Activated naive CD8-positive, alpha-beta T cell treated with anti-CD3 and anti-CD28 coated beads, Interleukin-2, amount 50 U/mL, for 24 hours (primary cell): ENCODE results near the gene SPO11.

Experiments
- ATAC-seq: fragments of 150-1000 bp; cut with Tn5 transposase; one replicate; pipeline ENCODE4 v1.10.0; 2021
- DNase-seq: peaks from one replicate; pipeline ENCODE4 v3.0.0; 2021
- H3K27ac Mint-ChIP-seq: one replicate; pipeline ENCODE4 v1.8.0; 2021; ENCODE audit warnings: mild to moderate bottlenecking, mixed read lengths
- H3K27me3 Mint-ChIP-seq: one replicate; pipeline ENCODE4 v1.8.0; 2021; ENCODE audit warnings: mixed read lengths
- H3K36me3 Mint-ChIP-seq: one replicate; pipeline ENCODE4 v1.8.0; 2021; ENCODE audit warnings: low read depth, mixed read lengths
- H3K4me1 Mint-ChIP-seq: one replicate; pipeline ENCODE4 v1.8.0; 2021; ENCODE audit warnings: mixed read lengths
- H3K4me3 Mint-ChIP-seq: one replicate; pipeline ENCODE4 v1.8.0; 2021; ENCODE audit warnings: mild to moderate bottlenecking, moderate library complexity, mixed read lengths
- H3K9me3 Mint-ChIP-seq: one replicate; pipeline ENCODE4 v1.8.0; 2021; ENCODE audit warnings: mixed read lengths

The SPO11 gene

GRCh38 chr20:57294550-57294949 is 35.1 kb upstream of the SPO11 start:
- H3K27ac Mint-ChIP-seq: no peak overlapping the region
- ATAC-seq (no peak), DNase-seq (no peak)
- H3K9me3 Mint-ChIP-seq: no peaks in the 10 kb centered on the region
- no peak overlapping the region for H3K4me3 Mint-ChIP-seq
- H3K27me3 Mint-ChIP-seq: peaks cover 18% of the 10 kb centered on the region
- no peaks in the 10 kb centered on the region for H3K4me1 Mint-ChIP-seq
- H3K36me3 Mint-ChIP-seq: no peaks in the 10 kb centered on the region

- Mint-ChIP-seq H3K4me3 (no peak overlapping the region), H3K4me1 (no peaks in the 10 kb centered on the region), H3K9me3 (no peaks in the 10 kb centered on the region), H3K27me3 (peaks cover 9% of the 10 kb centered on the region), H3K27ac (no peak overlapping the region), H3K36me3 (no peaks in the 10 kb centered on the region)
- ATAC-seq: no peak
- DNase-seq: no peak
These were observed 31.1 kb upstream of the SPO11 start for GRCh38 chr20:57298457-57298856.

DNA sequence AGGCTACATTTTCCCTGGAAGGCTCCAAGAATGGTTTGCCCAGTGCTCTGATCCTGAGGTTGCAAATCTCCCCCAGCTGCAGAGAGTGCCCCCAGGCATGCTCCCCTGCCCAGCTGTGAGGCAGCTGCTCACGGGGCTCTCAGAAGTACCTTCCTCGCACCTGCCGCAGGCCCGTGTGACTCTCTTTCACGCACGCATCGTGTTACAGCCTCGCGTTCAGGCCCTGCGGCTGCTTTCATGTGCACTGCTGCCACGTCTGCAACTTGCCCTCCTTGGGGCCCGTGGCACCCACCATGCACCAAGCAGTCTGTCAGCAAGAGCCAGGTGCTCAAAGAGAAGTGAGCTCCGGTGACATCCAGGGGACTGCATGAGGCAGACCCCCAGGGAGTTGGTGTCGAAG is 28.6 kb upstream of the SPO11 start:
- ATAC-seq (no peak), DNase-seq (no peak)
- Mint-ChIP-seq H3K9me3 (no peaks in the 10 kb centered on the region), H3K27ac (no peak overlapping the region), H3K27me3 (peaks cover 9% of the 10 kb centered on the region), H3K4me3 (no peak overlapping the region), H3K36me3 (no peaks in the 10 kb centered on the region), H3K4me1 (no peaks in the 10 kb centered on the region)

DNA sequence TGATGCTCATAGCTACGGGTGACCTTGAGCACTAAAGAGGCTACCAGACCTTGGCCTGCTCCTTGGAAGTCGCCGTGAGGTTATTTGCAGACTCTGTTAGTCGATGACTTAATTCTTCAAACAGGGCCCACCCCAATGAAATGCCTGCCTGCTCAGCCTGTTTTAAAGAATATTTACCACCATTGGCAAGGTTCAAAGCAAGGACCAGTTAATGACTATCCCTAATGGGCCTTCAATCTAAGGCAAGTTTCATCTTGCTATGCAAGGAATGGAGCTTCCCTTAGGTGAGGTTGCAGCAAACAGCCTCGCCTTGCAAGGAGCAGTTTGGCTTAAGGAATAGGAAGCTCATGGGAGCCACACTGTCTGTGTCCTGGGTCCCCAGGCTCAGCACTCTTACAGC is 22.9 kb upstream of the SPO11 start:
- Mint-ChIP-seq H3K36me3 (no peaks in the 10 kb centered on the region), H3K4me1 (no peaks in the 10 kb centered on the region), H3K9me3 (no peaks in the 10 kb centered on the region), H3K4me3 (no peak overlapping the region), H3K27me3 (peaks cover 5% of the 10 kb centered on the region), H3K27ac (no peak overlapping the region)
- DNase-seq (no peak), ATAC-seq (no peak)

DNA sequence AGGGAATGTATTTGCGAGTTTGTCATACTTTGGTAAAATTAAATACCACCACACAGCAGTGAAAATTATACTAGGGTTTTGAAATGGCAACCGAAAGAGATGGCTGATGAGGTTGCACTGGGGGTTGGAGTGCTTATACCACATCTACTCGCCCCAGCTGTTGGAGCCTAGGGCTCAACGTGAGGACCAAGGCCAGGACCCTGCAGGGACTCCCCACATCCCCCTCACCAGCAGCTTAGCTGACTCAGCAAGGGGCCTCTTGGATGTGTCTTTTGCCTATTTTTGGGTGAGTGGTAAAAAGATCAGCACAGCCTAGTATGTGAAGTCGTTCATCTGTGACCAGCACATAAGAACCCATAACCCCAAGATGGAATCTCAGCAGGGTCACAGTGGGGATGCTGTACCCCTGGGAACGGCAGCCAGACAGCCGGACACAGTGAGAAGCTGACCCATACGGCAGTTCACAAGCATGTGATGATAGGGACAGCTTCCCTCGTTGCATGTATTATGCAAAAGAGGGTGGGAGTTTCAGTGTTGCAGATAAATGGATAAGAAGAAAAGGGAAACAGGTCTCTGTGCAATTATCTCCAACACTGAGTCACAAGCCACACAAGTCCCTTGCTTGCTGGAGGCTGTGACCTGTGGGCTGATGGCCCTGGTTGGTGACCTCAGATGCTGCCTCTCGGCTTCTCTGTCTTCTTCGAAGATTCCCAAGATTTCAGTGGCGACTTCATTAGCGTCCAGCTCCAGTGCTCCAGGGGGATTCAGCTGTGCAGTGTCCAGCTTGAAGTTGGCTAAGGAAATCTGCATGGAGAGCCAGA is 20.9 kb upstream of the SPO11 start:
- Mint-ChIP-seq H3K27me3 (no peaks in the 10 kb centered on the region), H3K27ac (no peak overlapping the region)

GRCh38 chr20:57309544-57310115 is 20.0 kb upstream of the SPO11 start:
- DNase-seq (no peak), ATAC-seq (no peak)
- no peaks in the 10 kb centered on the region for H3K27me3 Mint-ChIP-seq
- no peak overlapping the region for H3K27ac Mint-ChIP-seq
- H3K4me1 Mint-ChIP-seq: no peaks in the 10 kb centered on the region
- no peaks in the 10 kb centered on the region for H3K36me3 Mint-ChIP-seq
- H3K4me3 Mint-ChIP-seq: no peak overlapping the region
- H3K9me3 Mint-ChIP-seq: no peaks in the 10 kb centered on the region

More for the DNA sequence above, 20.9 kb upstream of the SPO11 start:
- ATAC-seq: no peak
- H3K36me3 Mint-ChIP-seq: no peaks in the 10 kb centered on the region
- no peak for DNase-seq
- no peak overlapping the region for H3K4me3 Mint-ChIP-seq
- no peaks in the 10 kb centered on the region for H3K4me1 Mint-ChIP-seq
- H3K9me3 Mint-ChIP-seq: no peaks in the 10 kb centered on the region

DNA sequence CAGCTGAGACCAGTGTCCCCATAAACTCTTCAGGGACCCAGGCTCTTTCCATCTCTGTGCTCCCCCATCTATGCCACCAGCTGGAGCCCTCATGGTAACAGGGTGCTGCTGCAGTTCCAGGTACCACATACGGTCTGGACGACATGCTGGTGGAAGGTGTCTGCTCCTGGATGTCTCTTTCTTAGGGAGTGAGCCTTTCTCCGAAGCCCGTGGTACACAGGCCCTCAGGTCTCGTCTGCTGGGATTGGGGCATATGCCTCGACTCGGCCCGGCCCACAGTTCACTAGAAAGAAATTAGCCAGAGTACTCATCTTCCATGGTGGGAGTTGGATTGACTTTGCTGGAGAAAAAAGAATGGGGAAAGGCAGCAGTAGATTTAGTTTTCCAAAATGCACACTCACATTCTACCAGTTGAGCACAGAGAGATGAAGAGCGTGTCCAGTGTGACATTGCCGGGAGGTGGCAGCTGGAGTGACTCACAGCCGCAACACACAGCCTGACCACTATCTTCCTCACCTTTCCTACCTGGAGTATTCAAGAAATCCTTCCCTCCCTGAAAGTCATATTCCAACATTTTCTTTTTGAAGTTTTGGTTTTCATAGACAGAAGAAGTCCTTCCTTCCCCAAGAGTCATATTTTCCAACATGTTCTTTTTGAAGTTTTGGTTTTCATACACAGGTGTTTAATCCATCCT is 18.6 kb upstream of the SPO11 start:
- no peaks in the 10 kb centered on the region for H3K4me1 Mint-ChIP-seq
- no peak for DNase-seq
- no peak for ATAC-seq
- no peaks in the 10 kb centered on the region for H3K27me3 Mint-ChIP-seq
- H3K27ac Mint-ChIP-seq: no peak overlapping the region
- no peaks in the 10 kb centered on the region for H3K9me3 Mint-ChIP-seq
- H3K4me3 Mint-ChIP-seq: no peak overlapping the region
- H3K36me3 Mint-ChIP-seq: no peaks in the 10 kb centered on the region

DNA sequence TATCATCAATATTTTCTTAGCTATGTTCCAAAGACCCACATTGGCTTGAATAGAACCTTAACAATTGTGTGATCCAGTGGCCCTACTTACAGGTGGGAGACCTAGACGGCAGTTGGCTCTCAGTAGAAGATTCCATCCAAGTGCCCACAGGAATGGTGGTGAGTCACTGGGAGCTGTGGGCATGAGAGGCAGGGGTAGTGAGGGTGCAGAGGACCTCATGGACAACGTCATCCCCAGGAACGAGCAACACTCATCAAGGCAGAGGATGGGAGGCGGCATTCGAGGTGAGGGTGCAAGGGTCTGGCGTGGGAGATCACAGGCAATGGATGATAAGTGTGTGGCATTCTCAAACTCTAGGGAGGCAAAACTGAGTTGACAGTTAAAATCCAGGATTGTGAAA is 17.5 kb upstream of the SPO11 start:
- no peaks in the 10 kb centered on the region for H3K36me3 Mint-ChIP-seq
- H3K27ac Mint-ChIP-seq: no peak overlapping the region
- no peak overlapping the region for H3K4me3 Mint-ChIP-seq
- H3K4me1 Mint-ChIP-seq: no peaks in the 10 kb centered on the region
- H3K27me3 Mint-ChIP-seq: no peaks in the 10 kb centered on the region
- no peaks in the 10 kb centered on the region for H3K9me3 Mint-ChIP-seq
- no peak for ATAC-seq
- DNase-seq: no peak

DNA sequence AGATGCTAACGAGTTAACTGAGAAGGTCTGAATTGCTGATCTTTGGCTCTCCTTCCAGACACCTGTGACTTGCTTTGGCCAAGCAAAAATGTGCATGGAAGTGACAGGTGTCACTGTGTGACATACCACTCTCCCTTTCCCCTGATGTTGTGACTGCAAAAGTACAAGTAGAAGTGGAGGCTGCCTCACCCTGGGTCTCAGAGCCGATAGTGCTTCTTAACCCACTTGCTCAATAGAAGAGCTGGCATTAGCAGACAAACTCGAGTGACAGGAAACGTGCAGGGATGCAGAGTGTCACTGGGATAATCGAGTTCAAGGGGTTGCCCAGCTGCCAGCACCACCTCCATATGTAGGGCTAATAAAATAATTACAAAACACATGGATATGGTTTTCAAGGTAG is 16.4 kb upstream of the SPO11 start:
- Mint-ChIP-seq H3K27me3 (no peaks in the 10 kb centered on the region), H3K36me3 (no peaks in the 10 kb centered on the region), H3K4me1 (no peaks in the 10 kb centered on the region), H3K9me3 (no peaks in the 10 kb centered on the region), H3K27ac (no peak overlapping the region), H3K4me3 (no peak overlapping the region)
- DNase-seq: no peak
- ATAC-seq: no peak

DNA sequence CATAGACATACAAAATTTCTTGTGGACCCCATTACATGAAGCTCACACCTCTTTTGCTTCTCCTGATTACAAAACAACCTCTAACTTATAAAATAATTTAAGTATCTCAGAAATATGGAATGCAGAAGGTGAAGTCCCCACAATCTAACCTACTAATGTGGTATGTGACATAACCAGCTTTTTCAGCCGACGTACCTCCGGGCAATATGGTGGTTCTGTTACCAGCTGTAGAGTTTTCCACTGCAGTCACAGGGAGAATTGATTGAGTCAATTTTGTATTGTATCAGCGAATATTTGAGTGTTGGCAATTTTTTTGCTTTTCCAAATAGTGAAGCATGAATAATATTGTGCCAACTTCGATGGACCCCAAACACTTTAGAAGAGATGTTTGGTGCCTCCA is 15.7 kb upstream of the SPO11 start:
- Mint-ChIP-seq H3K9me3 (no peaks in the 10 kb centered on the region), H3K36me3 (no peaks in the 10 kb centered on the region)

DNA sequence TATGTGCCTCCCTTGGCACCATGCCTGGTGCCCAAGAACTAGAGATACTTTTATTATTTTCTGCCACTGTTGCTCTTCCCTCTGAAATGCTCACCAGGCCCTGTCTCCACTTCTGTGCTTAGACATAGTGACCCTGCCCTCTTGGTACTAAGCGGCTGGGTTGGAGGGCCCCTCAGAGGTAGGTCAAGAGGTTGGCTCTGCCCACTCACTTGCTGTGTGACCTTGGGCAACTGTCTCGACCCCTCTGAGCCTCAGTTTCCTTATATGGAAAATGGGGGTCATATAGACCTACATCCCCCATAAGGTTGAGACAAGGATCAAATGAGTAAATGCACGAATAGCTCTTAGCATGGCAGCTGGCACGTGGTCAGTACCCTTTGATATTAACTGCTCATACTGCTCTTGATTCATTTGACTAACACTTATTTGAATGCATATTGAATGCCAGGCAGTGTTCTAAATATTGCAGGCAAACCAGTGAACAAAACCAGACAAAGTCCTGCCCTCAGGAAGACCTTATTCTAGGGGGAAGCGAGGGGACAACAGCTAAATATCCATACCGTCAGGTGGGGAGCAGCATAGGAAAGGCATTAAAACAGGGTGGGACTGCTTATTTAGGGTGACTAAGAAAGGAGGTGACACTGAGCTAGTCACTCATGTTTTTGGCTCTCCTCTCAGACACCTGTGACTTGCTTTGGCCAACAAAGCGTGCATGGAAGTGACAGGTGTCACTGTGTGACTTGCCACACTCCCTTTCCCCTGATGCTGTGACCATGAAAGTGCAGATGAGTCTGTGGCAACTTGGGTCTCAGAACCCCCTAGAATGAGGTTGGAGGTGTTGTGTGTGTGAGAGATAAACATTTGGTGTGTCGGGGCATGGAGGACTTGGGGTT is 14.3 kb upstream of the SPO11 start:
- Mint-ChIP-seq H3K27ac (no peak overlapping the region), H3K4me3 (no peak overlapping the region), H3K4me1 (no peaks in the 10 kb centered on the region), H3K36me3 (no peaks in the 10 kb centered on the region), H3K9me3 (no peaks in the 10 kb centered on the region), H3K27me3 (peaks cover 2% of the 10 kb centered on the region)
- DNase-seq (no peak), ATAC-seq (no peak)

More for the DNA sequence above, 15.7 kb upstream of the SPO11 start:
- ATAC-seq (no peak), DNase-seq (no peak)
- Mint-ChIP-seq H3K27ac (no peak overlapping the region), H3K4me3 (no peak overlapping the region), H3K27me3 (no peaks in the 10 kb centered on the region), H3K4me1 (no peaks in the 10 kb centered on the region)

- H3K4me3 Mint-ChIP-seq: no peak overlapping the region
- no peak overlapping the region for H3K27ac Mint-ChIP-seq
- H3K9me3 Mint-ChIP-seq: no peaks in the 10 kb centered on the region
- H3K4me1 Mint-ChIP-seq: no peaks in the 10 kb centered on the region
- no peaks in the 10 kb centered on the region for H3K36me3 Mint-ChIP-seq
- DNase-seq: no peak
- peaks cover 5% of the 10 kb centered on the region for H3K27me3 Mint-ChIP-seq
- ATAC-seq: no peak
These were observed 13.6 kb upstream of the SPO11 start for GRCh38 chr20:57315976-57316480.

DNA sequence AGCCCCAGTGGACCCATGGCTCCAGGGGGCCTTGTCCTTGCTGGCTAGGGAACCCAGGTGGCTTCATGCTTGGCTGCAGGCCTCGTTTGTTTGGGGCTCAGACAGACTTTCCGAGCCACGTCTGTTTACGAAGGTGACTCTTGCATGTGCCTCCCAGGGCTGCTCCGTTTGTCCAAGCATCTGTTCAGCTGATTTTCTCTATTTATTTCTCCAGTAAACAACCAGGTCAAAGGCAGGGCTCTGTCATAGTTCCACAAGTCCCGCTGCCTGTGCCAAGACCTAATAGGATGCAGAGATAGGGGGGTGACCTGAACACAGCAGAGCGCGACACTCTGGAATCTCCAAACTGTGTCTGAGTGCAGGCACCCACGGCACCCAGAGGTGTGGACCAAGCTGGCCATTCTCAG is 12.8 kb upstream of the SPO11 start:
- peaks cover 11% of the 10 kb centered on the region for H3K27me3 Mint-ChIP-seq
- no peak overlapping the region for H3K4me3 Mint-ChIP-seq
- no peak for DNase-seq
- H3K9me3 Mint-ChIP-seq: no peaks in the 10 kb centered on the region
- no peak for ATAC-seq
- no peaks in the 10 kb centered on the region for H3K4me1 Mint-ChIP-seq
- H3K36me3 Mint-ChIP-seq: no peaks in the 10 kb centered on the region
- H3K27ac Mint-ChIP-seq: no peak overlapping the region

- Mint-ChIP-seq H3K4me1 (no peaks in the 10 kb centered on the region), H3K27me3 (peaks cover 15% of the 10 kb centered on the region), H3K9me3 (no peaks in the 10 kb centered on the region), H3K27ac (no peak overlapping the region), H3K36me3 (no peaks in the 10 kb centered on the region), H3K4me3 (no peak overlapping the region)
- ATAC-seq (no peak), DNase-seq (no peak)
These were observed 12.3 kb upstream of the SPO11 start for GRCh38 chr20:57317316-57317788.
